Muscle layer of colon (tissue), 2 donors: ENCODE measurements around the gene KRT86.
"Not testable (repeated sequence)": the region's sequence is repeated elsewhere in the genome, so short reads cannot be mapped to it uniquely, and the experiment has no call there.

Source experiments
- H3K27ac ChIP-seq: one replicate; pipeline ENCODE4 v1.7.0; 2013; ENCODE audit warnings: low read depth, mild to moderate bottlenecking, low read length, moderate library complexity
- H3K27me3 ChIP-seq, 2 donors: one replicate each; pipeline ENCODE4 v1.7.0; 2013; ENCODE audit warnings: low read length in 2 of 2, mild to moderate bottlenecking in 2 of 2; ENCODE audit not compliant: insufficient read depth in 2 of 2, control insufficient read depth in 1 of 2
- H3K36me3 ChIP-seq: one replicate; pipeline ENCODE4 v1.7.0; 2013; ENCODE audit warnings: mild to moderate bottlenecking, low read length; ENCODE audit not compliant: insufficient read depth
- H3K4me1 ChIP-seq: one replicate; pipeline ENCODE4 v1.7.0; 2013; ENCODE audit warnings: mild to moderate bottlenecking, low read length; ENCODE audit not compliant: insufficient read depth
- H3K4me3 ChIP-seq, 2 donors: one replicate each; pipeline ENCODE4 v1.7.0; 2013; ENCODE audit warnings: low read length in 2 of 2, low read depth in 1 of 2, mild to moderate bottlenecking in 1 of 2, moderate library complexity in 1 of 2
- H3K9ac ChIP-seq: one replicate; pipeline ENCODE4 v1.7.0; 2013; ENCODE audit warnings: low read length
- H3K9me3 ChIP-seq: one replicate; pipeline ENCODE4 v1.7.0; 2013; ENCODE audit warnings: mild to moderate bottlenecking, low read length
- donor health status: abdominal sarcoma.
- donor health status: Adenocarcinoma of cecum.

The KRT86 gene

DNA sequence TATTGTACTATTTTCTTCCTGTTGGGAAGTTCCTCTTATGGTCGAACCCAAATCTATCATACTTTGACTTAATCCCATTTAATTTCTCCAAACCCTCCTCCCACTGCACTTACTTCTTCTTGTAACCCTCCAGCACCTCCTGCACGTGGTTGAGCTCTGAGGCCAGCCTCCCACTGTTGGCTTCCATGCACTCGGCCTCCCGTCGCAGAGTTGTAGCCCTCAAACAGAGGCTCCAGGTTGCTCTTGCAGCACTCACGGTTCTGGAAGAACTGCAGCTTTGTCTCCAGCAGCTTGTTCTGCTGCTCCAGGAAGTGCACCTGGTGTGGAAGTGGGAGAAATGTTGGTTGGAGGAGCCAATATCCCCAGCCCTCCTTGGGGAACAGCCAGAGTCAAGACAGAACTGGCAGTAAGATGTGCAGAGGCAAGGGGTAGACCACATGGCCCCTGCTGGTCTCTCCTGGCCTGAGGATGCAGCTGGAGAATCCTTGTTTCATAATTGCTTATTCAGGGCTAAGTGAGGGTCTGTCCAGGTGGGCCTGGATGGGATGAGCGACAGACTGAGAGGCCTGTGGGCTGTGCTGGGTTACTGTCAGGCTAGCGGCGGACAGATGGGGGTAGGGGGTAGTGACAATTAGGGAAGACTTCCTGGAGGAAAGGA, 18.4 kb upstream of the KRT86 start:
- Histone ChIP-seq H3K4me1 (no peaks in the 10 kb centered on the region), H3K9ac (no peak overlapping the region), H3K27me3 (peaks cover 8 to 27% of the 10 kb centered on the region in 2 donors), H3K9me3 (no peaks in the 10 kb centered on the region), H3K4me3 (no peak overlapping the region), H3K36me3 (no peaks in the 10 kb centered on the region), H3K27ac (no peak overlapping the region)

DNA sequence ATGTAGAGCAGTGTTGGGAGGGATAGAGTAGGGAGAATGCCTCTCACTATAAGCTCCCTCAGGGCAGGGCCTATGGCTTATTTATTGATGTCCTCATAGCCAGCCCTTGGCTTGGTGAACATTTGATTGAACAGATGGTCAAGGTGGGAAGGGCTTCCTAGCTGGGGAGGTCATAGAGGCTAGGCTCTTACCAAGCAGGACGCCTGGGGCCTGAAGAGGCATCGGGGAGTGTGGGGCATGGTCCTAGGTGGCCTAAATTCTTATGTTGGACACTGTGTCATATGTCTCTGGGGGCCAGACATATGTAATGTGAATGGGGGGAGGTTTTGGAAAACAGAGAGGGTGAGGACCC, 17.9 kb upstream of the KRT86 start:
- no peaks in the 10 kb centered on the region for H3K36me3 ChIP-seq

GRCh38 chr12:52257074-52257551, 17.3 kb upstream of the KRT86 start:
- no peaks in the 10 kb centered on the region for H3K4me1 ChIP-seq
- no peak overlapping the region for H3K27ac ChIP-seq
- no peak overlapping the region for H3K4me3 ChIP-seq
- no peaks in the 10 kb centered on the region for H3K9me3 ChIP-seq
- H3K9ac ChIP-seq: no peak overlapping the region
- peaks cover 8 to 31% of the 10 kb centered on the region in 2 donors for H3K27me3 ChIP-seq
- no peaks in the 10 kb centered on the region for H3K36me3 ChIP-seq

More for the DNA sequence above, 17.9 kb upstream of the KRT86 start:
- no peak overlapping the region for H3K27ac ChIP-seq
- no peaks in the 10 kb centered on the region for H3K4me1 ChIP-seq
- H3K27me3 ChIP-seq: peaks cover 8 to 31% of the 10 kb centered on the region in 2 donors
- no peak overlapping the region for H3K9ac ChIP-seq
- no peak overlapping the region for H3K4me3 ChIP-seq
- no peaks in the 10 kb centered on the region for H3K9me3 ChIP-seq

DNA sequence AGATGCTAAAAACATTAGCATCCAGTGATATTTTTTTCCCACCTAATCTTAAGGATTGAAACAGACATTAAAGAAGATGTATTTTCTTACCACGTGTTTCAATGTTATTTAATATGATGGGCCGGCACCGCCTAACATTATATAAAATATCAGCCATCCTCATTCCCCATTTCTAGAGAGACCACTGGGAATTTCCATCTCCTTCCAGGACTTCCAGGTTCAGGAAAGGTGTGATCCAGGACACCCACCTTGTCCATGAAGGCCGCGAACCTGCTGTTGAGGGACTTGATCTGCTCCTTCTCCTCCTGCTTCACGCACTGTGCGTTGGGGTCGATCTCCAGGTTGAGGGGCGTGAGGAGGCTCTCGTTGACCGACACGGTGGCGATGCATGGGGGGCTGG, 16.5 kb upstream of the KRT86 start:
- not testable (repeated sequence) for H3K27ac ChIP-seq, H3K36me3 ChIP-seq, H3K9ac ChIP-seq, H3K9me3 ChIP-seq, H3K4me3 ChIP-seq, H3K4me1 ChIP-seq
- peaks cover 8 to 31% of the 10 kb centered on the region in 2 donors for H3K27me3 ChIP-seq

DNA sequence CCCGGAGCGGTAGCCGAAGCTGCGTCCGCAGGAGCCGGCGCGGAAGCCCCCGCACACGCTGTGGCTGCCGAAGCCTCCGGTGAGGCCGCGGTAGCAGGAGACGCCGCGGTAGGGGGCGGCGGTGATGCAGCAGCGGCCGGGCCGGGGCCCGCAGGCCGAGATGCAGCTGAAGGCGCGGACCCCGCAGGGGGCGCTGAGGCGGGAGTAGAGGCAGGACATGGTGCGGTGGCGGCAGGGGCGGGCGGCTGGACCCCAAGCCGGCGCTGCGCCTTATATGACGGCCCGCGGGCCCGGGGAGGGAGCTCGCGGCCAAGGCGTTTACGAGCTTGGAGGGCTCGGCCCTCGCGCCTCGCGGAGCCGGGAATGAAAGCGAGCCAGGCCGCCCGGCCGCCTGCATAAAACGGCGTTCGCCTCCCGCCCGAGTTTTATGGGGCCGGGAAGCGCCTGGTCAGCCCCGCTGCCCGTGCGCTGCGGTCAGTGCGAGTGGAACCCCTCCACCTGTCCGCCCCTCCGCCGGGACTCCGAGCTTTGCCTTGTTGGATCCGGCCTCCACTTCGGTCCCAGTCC, 16.0 kb upstream of the KRT86 start:
- Histone ChIP-seq H3K9me3 (no peaks in the 10 kb centered on the region), H3K4me3 (no peak overlapping the region), H3K27ac (no peak overlapping the region), H3K36me3 (no peaks in the 10 kb centered on the region), H3K9ac (no peak overlapping the region), H3K4me1 (no peaks in the 10 kb centered on the region), H3K27me3 (peaks cover 8 to 31% of the 10 kb centered on the region in 2 donors)

- H3K27ac ChIP-seq: no peak overlapping the region
- H3K9me3 ChIP-seq: no peaks in the 10 kb centered on the region
- no peak overlapping the region for H3K9ac ChIP-seq
- H3K4me3 ChIP-seq: no peak overlapping the region
- H3K36me3 ChIP-seq: no peaks in the 10 kb centered on the region
- peaks cover 8 to 30% of the 10 kb centered on the region in 2 donors for H3K27me3 ChIP-seq
- no peaks in the 10 kb centered on the region for H3K4me1 ChIP-seq
Observed at GRCh38 chr12:52259657-52260243, 14.7 kb upstream of the KRT86 start.

DNA sequence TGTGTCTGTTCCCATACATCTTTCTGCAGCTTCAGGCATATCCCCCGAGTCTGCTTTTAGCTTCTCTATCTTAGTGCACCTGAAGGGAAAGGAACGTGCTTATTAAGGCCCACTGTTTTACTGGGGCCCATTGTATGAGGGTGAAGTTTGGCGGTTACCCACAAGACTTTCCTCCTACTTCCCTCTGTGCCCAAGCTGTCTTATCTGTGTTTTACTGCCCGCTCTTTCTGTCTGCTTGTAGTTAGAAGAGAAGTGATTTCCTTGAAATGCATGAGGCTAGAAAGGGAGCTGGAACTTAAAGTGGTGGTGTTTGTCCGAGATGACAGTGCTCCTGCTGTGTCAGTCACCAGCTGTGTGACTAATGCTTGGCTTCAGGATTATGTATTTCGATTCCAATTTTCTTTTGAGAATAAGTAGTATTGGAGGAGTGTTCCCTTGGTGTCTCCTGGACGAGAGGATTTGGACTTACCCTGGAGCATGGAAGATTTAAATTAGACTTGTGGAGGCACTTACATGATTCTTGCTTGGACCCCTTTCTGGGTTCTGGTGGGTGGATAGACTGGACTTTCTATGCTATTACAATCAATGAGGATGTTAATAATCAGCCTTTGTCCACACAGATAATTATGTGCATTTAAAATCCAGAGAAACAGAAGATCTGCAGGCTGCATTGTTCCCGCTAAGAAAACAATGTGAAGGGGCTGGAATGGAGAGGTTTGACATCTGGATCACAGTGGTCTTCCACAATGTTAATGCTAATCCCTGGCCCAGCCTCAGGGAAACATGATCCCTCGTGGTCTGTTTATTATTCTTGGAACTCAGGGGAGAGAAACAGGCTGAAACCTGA, 13.9 kb upstream of the KRT86 start:
- H3K36me3 ChIP-seq: no peaks in the 10 kb centered on the region
- no peak overlapping the region for H3K4me3 ChIP-seq
- H3K9ac ChIP-seq: no peak overlapping the region
- peaks cover 8 to 27% of the 10 kb centered on the region in 2 donors for H3K27me3 ChIP-seq
- no peak overlapping the region for H3K27ac ChIP-seq
- H3K4me1 ChIP-seq: no peaks in the 10 kb centered on the region
- no peaks in the 10 kb centered on the region for H3K9me3 ChIP-seq

- Histone ChIP-seq H3K4me3 (no peak overlapping the region), H3K27me3 (peaks cover 8 to 27% of the 10 kb centered on the region in 2 donors), H3K27ac (no peak overlapping the region), H3K9ac (no peak overlapping the region), H3K36me3 (no peaks in the 10 kb centered on the region), H3K4me1 (no peaks in the 10 kb centered on the region), H3K9me3 (no peaks in the 10 kb centered on the region)
Observed at GRCh38 chr12:52261208-52261484, 13.3 kb upstream of the KRT86 start.

GRCh38 chr12:52262286-52262685, 12.2 kb upstream of the KRT86 start:
- no peak overlapping the region for H3K4me3 ChIP-seq
- no peak overlapping the region for H3K9ac ChIP-seq
- no peaks in the 10 kb centered on the region for H3K4me1 ChIP-seq
- H3K27me3 ChIP-seq: peaks cover under 1 to 26% of the 10 kb centered on the region in 2 donors
- no peaks in the 10 kb centered on the region for H3K36me3 ChIP-seq
- H3K27ac ChIP-seq: no peak overlapping the region
- no peaks in the 10 kb centered on the region for H3K9me3 ChIP-seq

DNA sequence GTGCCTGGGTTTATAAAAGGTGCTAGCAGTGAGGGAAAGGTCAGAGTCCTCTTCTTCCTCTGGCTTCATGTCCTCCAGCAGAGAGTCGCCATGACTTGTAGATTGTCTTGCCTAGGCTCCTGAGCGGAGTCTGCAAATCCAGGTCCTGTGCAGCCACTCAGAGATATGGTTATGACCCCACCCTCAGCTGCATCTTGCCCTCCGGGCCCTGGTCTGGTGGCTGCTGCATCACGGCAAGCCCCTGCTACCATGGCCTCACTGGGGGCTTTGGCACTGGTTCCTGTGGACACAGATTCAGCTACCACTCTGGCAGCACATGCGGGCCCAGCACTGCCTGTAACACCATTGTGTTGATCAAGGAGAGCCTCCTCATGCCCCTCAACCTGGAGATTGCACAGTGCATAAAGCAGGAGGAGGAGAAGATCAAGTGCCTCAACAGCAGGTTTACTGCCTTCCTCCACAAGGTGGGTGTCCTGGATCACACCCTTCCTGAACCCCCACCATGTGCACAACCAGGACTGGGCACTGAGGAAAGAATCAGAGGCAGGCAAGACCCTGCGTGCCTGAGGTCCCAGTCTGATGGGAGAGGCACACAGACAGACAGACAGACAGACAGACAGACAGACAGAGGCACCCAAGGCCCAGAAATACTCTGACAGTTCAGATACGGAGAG, 10.5 kb upstream of the KRT86 start:
- Histone ChIP-seq H3K9ac (no peak overlapping the region), H3K27me3 (peaks cover 0 to 10% of the 10 kb centered on the region in 2 donors), H3K36me3 (no peaks in the 10 kb centered on the region), H3K4me3 (no peak overlapping the region), H3K4me1 (no peaks in the 10 kb centered on the region), H3K27ac (no peak overlapping the region), H3K9me3 (no peaks in the 10 kb centered on the region)

DNA sequence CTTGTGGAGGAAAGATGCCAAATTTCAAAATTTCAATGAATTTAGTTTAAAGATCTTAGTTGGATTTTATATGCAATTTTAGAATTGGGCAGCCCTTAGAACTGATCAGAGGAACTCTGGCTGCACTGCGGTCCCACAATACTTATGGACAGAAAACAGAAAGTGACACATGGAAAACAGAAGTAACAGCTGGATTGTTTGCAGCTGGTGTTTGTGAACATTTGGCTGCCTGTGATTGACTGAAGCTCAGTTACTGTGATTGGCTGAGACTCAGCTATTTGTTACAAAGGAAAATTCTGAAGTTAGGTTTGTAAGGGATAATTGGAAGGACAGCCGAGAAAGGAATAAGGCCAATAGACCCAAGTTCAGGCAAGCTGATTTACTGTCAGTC, 10.0 kb upstream of the KRT86 start:
- no peak overlapping the region for H3K9ac ChIP-seq
- no peaks in the 10 kb centered on the region for H3K4me1 ChIP-seq
- H3K27ac ChIP-seq: no peak overlapping the region
- H3K27me3 ChIP-seq: peaks cover 0 to 5% of the 10 kb centered on the region in 2 donors
- no peaks in the 10 kb centered on the region for H3K9me3 ChIP-seq
- H3K4me3 ChIP-seq: no peak overlapping the region
- no peaks in the 10 kb centered on the region for H3K36me3 ChIP-seq
